B cell (primary cell): ENCODE data around the gene CTRL. TPM values are rescaled to one million over a fixed set of nuclear protein-coding genes. Genes with fewer than 3 reads are reported as not detected.

ENCODE experiments used
- ATAC-seq: fragments of 200-7000 bp; cut with Tn5 transposase; one replicate; pipeline ENCODE4 v1.10.0; 2021; ENCODE audit warnings: low read depth, mild to moderate bottlenecking, moderate number of reproducible peaks, moderate library complexity
- CTCF ChIA-PET: fragments of 350-600 bp; sonication (Branson Sonifier 250); formaldehyde crosslinking; loops from one replicate; lab custom pipeline; 2021; ENCODE audit warnings: antibody characterized with exemption, inconsistent platforms; lab: Charles Lee
- POLR2A ChIA-PET: fragments of 350-600 bp; sonication (Branson Sonifier 250); formaldehyde crosslinking; loops from one replicate; lab custom pipeline; 2021; ENCODE audit warnings: antibody characterized with exemption; lab: Charles Lee
- DNase-seq: peaks from one replicate; pipeline ENCODE4 v3.0.0; 2013
- H2AFZ ChIP-seq: 2 replicates; pipeline ENCODE4 v1.6.1; 2012; ENCODE audit warnings: mild to moderate bottlenecking, low read depth, low read length; ENCODE audit not compliant: insufficient read depth, poor library complexity, severe bottlenecking
- H3K27ac ChIP-seq, 2 donors: 1 replicate in 1 of 2; 2 replicates in 1 of 2; pipeline ENCODE4 v1.5.1; 2012 to 2013; ENCODE audit warnings: low read length in 2 of 2, mild to moderate bottlenecking in 2 of 2, moderate library complexity in 1 of 2
- H3K27me3 ChIP-seq, 4 experiments: fragments of 200-600 bp in 1 of 4; sonication (generic) in 1 of 4; replicated peaks in 1 of 4; 1 replicate in 2 of 4; 2 replicates in 2 of 4; pipeline versions ENCODE4 v1.6.1 to v1.7.0; 2013 to 2016; ENCODE audit warnings: low read length in 3 of 4, mild to moderate bottlenecking in 2 of 4, mixed read lengths in 1 of 4, moderate library complexity in 1 of 4; ENCODE audit not compliant: insufficient read depth in 4 of 4, control insufficient read depth in 3 of 4; ENCODE audit errors: control extremely low read depth in 1 of 4
- H3K36me3 ChIP-seq, 2 experiments: replicated peaks in 1 of 2; 1 replicate in 1 of 2; 2 replicates in 1 of 2; pipeline versions ENCODE4 v1.6.1 to v1.7.1; 2013; ENCODE audit warnings: low read length in 1 of 2; ENCODE audit not compliant: insufficient read depth in 2 of 2, control insufficient read depth in 1 of 2; ENCODE audit errors: control extremely low read depth in 1 of 2, extremely low read depth in 1 of 2
- H3K4me1 ChIP-seq, 2 donors: fragments of 200-600 bp in 1 of 2; sonication (generic) in 1 of 2; 1 replicate in 1 of 2; 2 replicates in 1 of 2; pipeline versions ENCODE4 v1.5.1 to v1.6.1; 2013 to 2017; ENCODE audit warnings: low read length in 2 of 2; ENCODE audit not compliant: control insufficient read depth in 2 of 2, insufficient read depth in 2 of 2
- H3K4me2 ChIP-seq: replicated peaks from 2 replicates; pipeline ENCODE3; 2012; ENCODE audit warnings: mild to moderate bottlenecking, low read depth, low read length; ENCODE audit not compliant: poor library complexity, severe bottlenecking
- H3K4me3 ChIP-seq, 5 experiments: fragments of 200-600 bp in 1 of 5; sonication (generic) in 1 of 5; 1 replicate in 3 of 5; 2 replicates in 2 of 5; pipeline versions ENCODE4 v1.5.1 to v1.7.0; 2011 to 2016; ENCODE audit warnings: low read length in 4 of 5, mild to moderate bottlenecking in 4 of 5, low read depth in 2 of 5, control low read depth in 1 of 5, moderate library complexity in 1 of 5; ENCODE audit not compliant: insufficient read depth in 1 of 5; ENCODE audit errors: control extremely low read depth in 1 of 5, extremely low read depth in 1 of 5
- H3K79me2 ChIP-seq: fragments of 200-600 bp; sonication (generic); one replicate; pipeline ENCODE4 v1.6.0; 2016; ENCODE audit warnings: low read length; ENCODE audit not compliant: control insufficient read depth, insufficient read depth
- H3K9ac ChIP-seq: fragments of 200-600 bp; sonication (generic); 2 replicates; pipeline ENCODE4 v1.6.1; 2017; ENCODE audit warnings: mild to moderate bottlenecking, low read length, moderate library complexity
- H3K9me3 ChIP-seq, 3 donors: one replicate each; pipeline versions ENCODE4 v1.6.1 to v1.7.1; 2013; ENCODE audit warnings: low read length in 2 of 3; ENCODE audit not compliant: control insufficient read depth in 2 of 3, insufficient read depth in 1 of 3; ENCODE audit errors: control extremely low read depth in 1 of 3
- H4K20me1 ChIP-seq: 2 replicates; pipeline ENCODE4 v1.6.0; 2012; ENCODE audit warnings: mild to moderate bottlenecking, low read length; ENCODE audit not compliant: insufficient read depth, control insufficient read depth, poor library complexity, severe bottlenecking
- H3K27ac Mint-ChIP-seq: one replicate; pipeline ENCODE4 v1.8.0; 2021; ENCODE audit warnings: mixed read lengths
- H3K27me3 Mint-ChIP-seq: one replicate; pipeline ENCODE4 v1.8.0; 2021; ENCODE audit warnings: mixed read lengths
- H3K4me1 Mint-ChIP-seq: one replicate; pipeline ENCODE4 v1.8.0; 2021; ENCODE audit warnings: mixed read lengths
- H3K4me3 Mint-ChIP-seq: one replicate; pipeline ENCODE4 v1.8.0; 2021; ENCODE audit warnings: mixed read lengths
- H3K9me3 Mint-ChIP-seq: one replicate; pipeline ENCODE4 v1.8.0; 2022; ENCODE audit warnings: mixed read lengths; ENCODE audit not compliant: insufficient read depth
- CTCF ChIP-seq: fragments of 200-600 bp; IDR thresholded peaks from one replicate; pipeline ENCODE4 v1.8.0; 2022; ENCODE audit warnings: antibody characterized with exemption, mild to moderate bottlenecking
- EZH2 ChIP-seq: IDR thresholded peaks from 2 replicates; pipeline ENCODE4 v1.6.1; 2012; ENCODE audit warnings: borderline replicate concordance, low read depth, mild to moderate bottlenecking, moderate library complexity, low read length; ENCODE audit not compliant: insufficient read depth, poor library complexity, severe bottlenecking
- WGBS: methylation state at CpG from one replicate; pipeline ENCODE4 v1.1.5; 2013; ENCODE audit warnings: missing lambda C conversion rate; ENCODE audit not compliant: insufficient coverage; 5-methylcytosine and 5-hydroxymethylcytosine counted together
- intact Hi-C: fragments of 100-400 bp; cut with micrococcal nuclease; formaldehyde crosslinking; loops from one replicate; pipeline ENCODE4 v1.10.0; 2022
- polyA plus RNA-seq: library from polyadenylated mRNA; depleted of rRNA; stranded (reverse); fragments of >200 nt; gene quantifications from 2 replicates; pipeline ENCODE4 v1.2.3, GENCODE V29; 2012
- total RNA-seq, 2 donors: library from RNA; stranded (reverse); fragments of 120-200 nt in 1 of 2; gene quantifications; 1 replicate in 1 of 2; 2 replicates in 1 of 2; pipeline versions ENCODE4 v1.2.3 to v1.2.4, GENCODE V29; 2013 to 2022

The CTRL gene
- total and polyA plus RNA-seq, 2 donors (not counting 1 experiment from before 2014, with no cell fraction given) = 5.8 to 19.0 TPM

GRCh38 chr16:67966549-67967182 lies 35.0 kb upstream of the CTRL start:
- no peaks in the 10 kb centered on the region for H3K27me3 Mint-ChIP-seq
- no peak overlapping the region for H3K27ac ChIP-seq
- intact Hi-C loops = loop anchor here (10.0 kb wide), 1 partner anchor 258 kb away; no protein-coding TSS in a partner anchor
- H3K4me1 ChIP-seq = peaks cover 10 to 19% of the 10 kb centered on the region in 2 donors
- H3K9ac ChIP-seq = no peak overlapping the region
- TF ChIP-seq EZH2 (no peak), CTCF (no peak)
- peaks cover 29% of the 10 kb centered on the region for H3K79me2 ChIP-seq
- peak overlapping the region; percentile 4 for H3K27ac Mint-ChIP-seq
- ATAC-seq = no peak
- no peak for DNase-seq
- H3K4me3 ChIP-seq = no peak overlapping the region
- ChIA-PET CTCF (interaction anchor here (1.6 to 3.2 kb wide), 3 partner anchors 30 to 82 kb away, joined by 3 to 11 read pairs (median 9); partner anchors contain the start of genes NRN1L and PSMB10), POLR2A (interaction anchor here (1.7 kb wide), 1 partner anchor 18 kb away, joined by 3 read pairs; no protein-coding TSS in a partner anchor)
- peaks cover 20% of the 10 kb centered on the region for H3K4me1 Mint-ChIP-seq
- H3K4me2 ChIP-seq = peak overlapping the region; percentile 100
- H3K9me3 Mint-ChIP-seq = no peaks in the 10 kb centered on the region
- peak overlapping the region; percentile 80 for H2AFZ ChIP-seq
- H3K4me3 Mint-ChIP-seq = peak overlapping the region; percentile 88
- peaks cover 8% of the 10 kb centered on the region for H4K20me1 ChIP-seq
- H3K9me3 ChIP-seq = no peaks in the 10 kb centered on the region
- H3K27me3 ChIP-seq = no peaks in the 10 kb centered on the region
- peaks cover 0 to 14% of the 10 kb centered on the region in 2 experiments for H3K36me3 ChIP-seq
- 97% methylated on average over 2 of the region's 3 CpGs for WGBS
